WTC11 (cell line): Measurements from ENCODE around the gene LHB. TPM values are rescaled to one million over a fixed set of nuclear protein-coding genes. Genes with fewer than 3 reads are reported as not detected.

Experiments
- ATAC-seq: fragments of 200-7000 bp; cut with Tn5 transposase; 2 replicates; pipeline ENCODE4 v1.10.0; 2021; ENCODE audit warnings: mild to moderate bottlenecking, moderate library complexity
- CTCF ChIA-PET: fragments of 300-600 bp; sonication (Branson Sonifier 250); formaldehyde crosslinking; loops from one replicate; lab custom pipeline; 2021; ENCODE audit warnings: antibody characterized with exemption; lab: Charles Lee
- POLR2A ChIA-PET: fragments of 350-600 bp; sonication (Branson Sonifier 250); formaldehyde crosslinking; loops from one replicate; lab custom pipeline; 2021; ENCODE audit warnings: antibody characterized with exemption; lab: Charles Lee
- DNase-seq: peaks from one replicate; pipeline ENCODE4 v3.0.0; 2021; ENCODE audit warnings: low spot score
- H3K27ac Mint-ChIP-seq: 2 replicates; pipeline ENCODE4 v1.8.0; 2021; ENCODE audit warnings: mixed read lengths
- H3K27me3 Mint-ChIP-seq: 2 replicates; pipeline ENCODE4 v1.8.0; 2021; ENCODE audit warnings: low read depth, mild to moderate bottlenecking, moderate library complexity, mixed read lengths
- H3K36me3 Mint-ChIP-seq: 2 replicates; pipeline ENCODE4 v1.8.0; 2021; ENCODE audit warnings: mixed read lengths
- H3K4me1 Mint-ChIP-seq: 2 replicates; pipeline ENCODE4 v1.8.0; 2022; ENCODE audit warnings: mixed read lengths
- H3K4me3 Mint-ChIP-seq: 2 replicates; pipeline ENCODE4 v1.8.0; 2021; ENCODE audit warnings: mild to moderate bottlenecking, moderate library complexity, mixed read lengths
- H3K9me3 Mint-ChIP-seq: 2 replicates; pipeline ENCODE4 v1.8.0; 2021; ENCODE audit warnings: mixed read lengths
- ATF1 ChIP-seq: sonication (generic); formaldehyde crosslinking; IDR thresholded peaks from 2 replicates; pipeline ENCODE4 v1.8.1; 2023; ENCODE audit warnings: mild to moderate bottlenecking, moderate library complexity, missing genetic modification reagents
- FOXP1 ChIP-seq: sonication (generic); formaldehyde crosslinking; IDR thresholded peaks from 2 replicates; pipeline ENCODE4 v1.8.0; 2022; ENCODE audit warnings: missing genetic modification reagents, mild to moderate bottlenecking, moderate library complexity, borderline replicate concordance
- MXD4 ChIP-seq: fragments of 250-450 bp; sonication (Bioruptor Pico); IDR thresholded peaks from 2 replicates; pipeline ENCODE4 v1.8.0; 2021; ENCODE audit warnings: mild to moderate bottlenecking, moderate library complexity, borderline replicate concordance
- MYBL2 ChIP-seq: sonication (generic); formaldehyde crosslinking; IDR thresholded peaks from 2 replicates; pipeline ENCODE4 v1.8.1; 2023; ENCODE audit warnings: mild to moderate bottlenecking, moderate library complexity, missing genetic modification reagents
- NFATC4 ChIP-seq: fragments of 250-450 bp; sonication (Bioruptor Pico); IDR thresholded peaks from 2 replicates; pipeline ENCODE4 v1.9.0; 2021; ENCODE audit warnings: mild to moderate bottlenecking
- NFYB ChIP-seq: sonication (generic); formaldehyde crosslinking; conservative IDR thresholded peaks from 2 replicates; pipeline ENCODE4 v1.8.0; 2022; ENCODE audit warnings: low read depth, missing genetic modification reagents
- NR3C1 ChIP-seq: sonication (generic); formaldehyde crosslinking; conservative IDR thresholded peaks from 2 replicates; pipeline ENCODE4 v1.8.1; 2023; ENCODE audit warnings: low read depth, mild to moderate bottlenecking, missing genetic modification reagents
- SP1 ChIP-seq: sonication (generic); formaldehyde crosslinking; conservative IDR thresholded peaks from 2 replicates; pipeline ENCODE4 v1.8.1; 2022; ENCODE audit warnings: missing genetic modification reagents
- TCF7 ChIP-seq: sonication (generic); formaldehyde crosslinking; IDR thresholded peaks from 2 replicates; pipeline ENCODE4 v1.8.0; 2022; ENCODE audit warnings: mild to moderate bottlenecking, low read depth, missing genetic modification reagents, moderate library complexity
- TP53 ChIP-seq: sonication (generic); formaldehyde crosslinking; IDR thresholded peaks from 2 replicates; pipeline ENCODE4 v1.8.1; 2023; ENCODE audit warnings: mild to moderate bottlenecking, missing genetic modification reagents
- ZNF219 ChIP-seq: sonication (generic); formaldehyde crosslinking; IDR thresholded peaks from 2 replicates; pipeline ENCODE4 v1.8.0; 2023; ENCODE audit warnings: missing genetic modification reagents, mild to moderate bottlenecking, borderline replicate concordance
- ZNF396 ChIP-seq: fragments of 250-450 bp; sonication (Bioruptor Pico); IDR thresholded peaks from 2 replicates; pipeline ENCODE4 v1.8.0; 2021; ENCODE audit warnings: mild to moderate bottlenecking, moderate library complexity, borderline replicate concordance
- total RNA-seq: library from RNA; stranded (reverse); gene quantifications from 3 replicates; pipeline ENCODE4 v1.2.3, GENCODE V29; 2021
- TF ChIP-seq, protein P1 (sequence below): fragments of 250-450 bp; sonication (Bioruptor Pico); conservative IDR thresholded peaks from 2 replicates; pipeline ENCODE4 v1.9.0; 2021; ENCODE audit warnings: mild to moderate bottlenecking
- TF ChIP-seq, protein P2 (sequence below): sonication (generic); formaldehyde crosslinking; IDR thresholded peaks from 2 replicates; pipeline ENCODE4 v1.8.1; 2023; ENCODE audit warnings: mild to moderate bottlenecking, missing genetic modification reagents, moderate library complexity
- TF ChIP-seq, protein P3 (sequence below): sonication (generic); formaldehyde crosslinking; IDR thresholded peaks from 2 replicates; pipeline ENCODE4 v1.8.1; 2023; ENCODE audit warnings: mild to moderate bottlenecking, missing genetic modification reagents, moderate library complexity
- TF ChIP-seq, protein P4 (sequence below): sonication (generic); formaldehyde crosslinking; IDR thresholded peaks from 2 replicates; pipeline ENCODE4 v1.8.1; 2022; ENCODE audit warnings: missing genetic modification reagents, borderline replicate concordance
- TF ChIP-seq, protein P5 (sequence below): fragments of 200-600 bp; IDR thresholded peaks from 2 replicates; pipeline ENCODE4 v1.8.0; 2022; ENCODE audit warnings: antibody characterized with exemption
- TF ChIP-seq, protein P6 (sequence below): sonication (generic); formaldehyde crosslinking; IDR thresholded peaks from 2 replicates; pipeline ENCODE4 v1.8.1; 2022; ENCODE audit warnings: mild to moderate bottlenecking, missing genetic modification reagents, moderate library complexity, borderline replicate concordance
- TF ChIP-seq, protein P7 (sequence below): sonication (generic); formaldehyde crosslinking; IDR thresholded peaks from 2 replicates; pipeline ENCODE4 v1.8.0; 2023; ENCODE audit warnings: missing genetic modification reagents, mild to moderate bottlenecking, borderline replicate concordance
- TF ChIP-seq, protein P8 (sequence below): sonication (generic); formaldehyde crosslinking; IDR thresholded peaks from 2 replicates; pipeline ENCODE4 v1.8.1; 2022; ENCODE audit warnings: low read depth, mild to moderate bottlenecking, moderate library complexity, missing genetic modification reagents, borderline replicate concordance

Gene LHB
- total RNA-seq, 1 experiment from 2014 or later: not detected

DNA sequence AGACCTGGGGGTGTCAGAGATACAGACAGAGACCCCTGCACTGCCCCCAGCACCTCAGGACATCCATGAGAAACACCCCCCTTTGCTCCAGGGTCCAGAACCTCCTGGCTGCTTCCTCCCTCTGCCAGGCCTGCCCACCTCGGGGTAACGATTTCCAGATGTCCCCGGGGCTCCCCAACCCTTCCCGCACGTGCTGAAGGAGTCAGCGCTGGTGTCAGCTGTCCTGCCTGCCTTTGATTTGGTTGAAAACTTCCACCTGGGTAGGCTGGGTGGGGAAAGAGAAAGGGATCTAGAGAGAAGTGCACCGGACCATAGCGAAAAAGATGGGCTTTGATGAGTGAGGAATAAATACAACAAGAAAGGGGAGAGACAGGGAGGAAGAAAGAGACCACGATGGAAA lies 42.2 kb upstream of the LHB start:
- CTCF ChIA-PET: interaction anchor here (1.2 to 1.9 kb wide), 3 partner anchors 27 to 155 kb away, joined by 3 to 23 read pairs (median 3); partner anchors contain the start of genes CGB2, GYS1 and RUVBL2
- Mint-ChIP-seq H3K27me3 (peaks cover 83% of the 10 kb centered on the region), H3K9me3 (no peaks in the 10 kb centered on the region), H3K4me3 (no peak overlapping the region), H3K36me3 (no peaks in the 10 kb centered on the region)
- DNase-seq (no peak), ATAC-seq (no peak)
- POLR2A ChIA-PET: no interaction called here
- TF ChIP-seq ZNF219: no peak
- TF ChIP-seq ZNF396 (CRISPR knock-in tag): no peak
- TF ChIP-seq TCF7 (CRISPR knock-in tag): no peak
- TF ChIP-seq, protein P1, sequence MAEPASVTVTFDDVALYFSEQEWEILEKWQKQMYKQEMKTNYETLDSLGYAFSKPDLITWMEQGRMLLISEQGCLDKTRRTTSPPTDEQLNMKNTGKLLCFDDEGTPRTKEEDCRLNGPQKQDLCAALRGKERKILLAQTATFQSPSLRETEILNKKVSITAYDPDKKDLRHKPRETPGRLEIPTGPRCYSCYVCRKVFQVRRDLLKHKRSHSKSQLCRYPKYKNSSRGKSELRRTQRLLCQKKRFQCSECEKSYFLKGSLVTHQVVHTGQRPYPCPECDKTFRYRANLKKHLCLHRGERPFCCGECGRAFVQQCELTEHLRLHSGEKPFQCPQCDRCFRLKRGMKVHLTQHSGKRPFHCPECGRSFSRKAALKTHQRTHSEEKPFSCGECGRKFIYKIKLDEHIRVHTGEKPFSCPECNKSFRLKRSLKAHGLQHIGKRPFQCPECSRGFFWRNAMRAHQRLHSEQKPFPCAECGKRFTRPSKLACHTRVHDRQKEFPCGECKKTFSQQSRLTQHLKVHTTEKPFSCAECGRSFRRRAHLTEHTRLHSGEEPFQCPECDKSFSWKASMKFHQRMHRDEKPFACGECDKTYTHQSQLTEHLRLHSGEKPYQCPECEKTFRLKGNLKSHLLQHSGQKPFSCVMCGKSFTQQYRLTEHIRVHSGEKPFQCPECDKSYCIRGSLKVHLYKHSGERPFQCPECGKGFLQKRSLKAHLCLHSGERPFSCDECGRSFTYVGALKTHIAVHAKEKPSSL (CRISPR knock-in tag): no peak
- TF ChIP-seq MYBL2 (CRISPR knock-in tag): no peak
- TF ChIP-seq, protein P2, sequence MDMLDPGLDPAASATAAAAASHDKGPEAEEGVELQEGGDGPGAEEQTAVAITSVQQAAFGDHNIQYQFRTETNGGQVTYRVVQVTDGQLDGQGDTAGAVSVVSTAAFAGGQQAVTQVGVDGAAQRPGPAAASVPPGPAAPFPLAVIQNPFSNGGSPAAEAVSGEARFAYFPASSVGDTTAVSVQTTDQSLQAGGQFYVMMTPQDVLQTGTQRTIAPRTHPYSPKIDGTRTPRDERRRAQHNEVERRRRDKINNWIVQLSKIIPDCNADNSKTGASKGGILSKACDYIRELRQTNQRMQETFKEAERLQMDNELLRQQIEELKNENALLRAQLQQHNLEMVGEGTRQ (CRISPR knock-in tag): no peak
- no peak for TF ChIP-seq TP53 (CRISPR knock-in tag)
- TF ChIP-seq, protein P3, sequence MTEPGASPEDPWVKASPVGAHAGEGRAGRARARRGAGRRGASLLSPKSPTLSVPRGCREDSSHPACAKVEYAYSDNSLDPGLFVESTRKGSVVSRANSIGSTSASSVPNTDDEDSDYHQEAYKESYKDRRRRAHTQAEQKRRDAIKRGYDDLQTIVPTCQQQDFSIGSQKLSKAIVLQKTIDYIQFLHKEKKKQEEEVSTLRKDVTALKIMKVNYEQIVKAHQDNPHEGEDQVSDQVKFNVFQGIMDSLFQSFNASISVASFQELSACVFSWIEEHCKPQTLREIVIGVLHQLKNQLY (CRISPR knock-in tag): no peak
- TF ChIP-seq, protein P4, sequence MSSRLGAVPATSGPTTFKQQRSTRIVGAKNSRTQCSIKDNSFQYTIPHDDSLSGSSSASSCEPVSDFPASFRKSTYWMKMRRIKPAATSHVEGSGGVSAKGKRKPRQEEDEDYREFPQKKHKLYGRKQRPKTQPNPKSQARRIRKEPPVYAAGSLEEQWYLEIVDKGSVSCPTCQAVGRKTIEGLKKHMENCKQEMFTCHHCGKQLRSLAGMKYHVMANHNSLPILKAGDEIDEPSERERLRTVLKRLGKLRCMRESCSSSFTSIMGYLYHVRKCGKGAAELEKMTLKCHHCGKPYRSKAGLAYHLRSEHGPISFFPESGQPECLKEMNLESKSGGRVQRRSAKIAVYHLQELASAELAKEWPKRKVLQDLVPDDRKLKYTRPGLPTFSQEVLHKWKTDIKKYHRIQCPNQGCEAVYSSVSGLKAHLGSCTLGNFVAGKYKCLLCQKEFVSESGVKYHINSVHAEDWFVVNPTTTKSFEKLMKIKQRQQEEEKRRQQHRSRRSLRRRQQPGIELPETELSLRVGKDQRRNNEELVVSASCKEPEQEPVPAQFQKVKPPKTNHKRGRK (CRISPR knock-in tag): no peak
- TF ChIP-seq ATF1 (CRISPR knock-in tag): no peak
- TF ChIP-seq, protein P5, sequence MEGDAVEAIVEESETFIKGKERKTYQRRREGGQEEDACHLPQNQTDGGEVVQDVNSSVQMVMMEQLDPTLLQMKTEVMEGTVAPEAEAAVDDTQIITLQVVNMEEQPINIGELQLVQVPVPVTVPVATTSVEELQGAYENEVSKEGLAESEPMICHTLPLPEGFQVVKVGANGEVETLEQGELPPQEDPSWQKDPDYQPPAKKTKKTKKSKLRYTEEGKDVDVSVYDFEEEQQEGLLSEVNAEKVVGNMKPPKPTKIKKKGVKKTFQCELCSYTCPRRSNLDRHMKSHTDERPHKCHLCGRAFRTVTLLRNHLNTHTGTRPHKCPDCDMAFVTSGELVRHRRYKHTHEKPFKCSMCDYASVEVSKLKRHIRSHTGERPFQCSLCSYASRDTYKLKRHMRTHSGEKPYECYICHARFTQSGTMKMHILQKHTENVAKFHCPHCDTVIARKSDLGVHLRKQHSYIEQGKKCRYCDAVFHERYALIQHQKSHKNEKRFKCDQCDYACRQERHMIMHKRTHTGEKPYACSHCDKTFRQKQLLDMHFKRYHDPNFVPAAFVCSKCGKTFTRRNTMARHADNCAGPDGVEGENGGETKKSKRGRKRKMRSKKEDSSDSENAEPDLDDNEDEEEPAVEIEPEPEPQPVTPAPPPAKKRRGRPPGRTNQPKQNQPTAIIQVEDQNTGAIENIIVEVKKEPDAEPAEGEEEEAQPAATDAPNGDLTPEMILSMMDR: no peak
- TF ChIP-seq NFATC4 (CRISPR knock-in tag): no peak
- no peak for TF ChIP-seq MXD4 (CRISPR knock-in tag)
- TF ChIP-seq, protein P6, sequence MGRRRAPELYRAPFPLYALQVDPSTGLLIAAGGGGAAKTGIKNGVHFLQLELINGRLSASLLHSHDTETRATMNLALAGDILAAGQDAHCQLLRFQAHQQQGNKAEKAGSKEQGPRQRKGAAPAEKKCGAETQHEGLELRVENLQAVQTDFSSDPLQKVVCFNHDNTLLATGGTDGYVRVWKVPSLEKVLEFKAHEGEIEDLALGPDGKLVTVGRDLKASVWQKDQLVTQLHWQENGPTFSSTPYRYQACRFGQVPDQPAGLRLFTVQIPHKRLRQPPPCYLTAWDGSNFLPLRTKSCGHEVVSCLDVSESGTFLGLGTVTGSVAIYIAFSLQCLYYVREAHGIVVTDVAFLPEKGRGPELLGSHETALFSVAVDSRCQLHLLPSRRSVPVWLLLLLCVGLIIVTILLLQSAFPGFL (CRISPR knock-in tag): no peak
- TF ChIP-seq, all 79 proteins: peak for 0
- Mint-ChIP-seq H3K4me1 (peaks cover 23% of the 10 kb centered on the region), H3K27ac (no peak overlapping the region)

DNA sequence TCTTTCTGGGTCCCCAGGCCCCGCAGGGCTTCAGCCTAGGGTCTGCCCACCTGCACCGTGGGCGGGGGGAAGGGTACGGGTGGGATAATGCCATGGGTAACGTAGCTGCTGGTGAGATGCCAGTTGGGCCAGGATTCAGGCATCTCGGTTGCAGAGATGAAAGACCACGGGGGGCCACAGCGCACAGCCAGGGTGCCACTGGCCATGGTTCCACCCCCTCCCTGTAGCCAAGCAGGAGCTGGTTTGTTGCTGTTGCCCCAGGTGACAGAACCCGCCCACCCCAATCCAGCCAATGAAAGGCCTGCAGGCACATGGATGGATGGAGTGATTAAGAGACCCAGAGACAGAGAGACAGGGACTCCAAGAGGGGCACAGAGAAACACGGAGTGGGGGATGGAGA lies 41.7 kb upstream of the LHB start:
- Mint-ChIP-seq H3K27me3 (peaks cover 84% of the 10 kb centered on the region), H3K9me3 (no peaks in the 10 kb centered on the region), H3K4me3 (peak overlapping the region; percentile 71), H3K36me3 (no peaks in the 10 kb centered on the region), H3K4me1 (peaks cover 18% of the 10 kb centered on the region), H3K27ac (no peak overlapping the region)
- CTCF ChIA-PET: interaction anchor here (0.9 to 3.5 kb wide), 6 partner anchors 27 to 155 kb away, joined by 3 to 29 read pairs (median 12); partner anchors contain the start of genes CGB2, GYS1 and RUVBL2
- POLR2A ChIA-PET: no interaction called here
- ATAC-seq: no peak; the same call in 1 of the 2 replicates
- DNase-seq: peak; percentile 52
- TF ChIP-seq FOXP1 (no peak), ZNF396 (CRISPR knock-in tag) (no peak), SP1 (no peak), NR3C1 (CRISPR knock-in tag) (no peak), NFATC4 (CRISPR knock-in tag) (no peak), NFYB (CRISPR knock-in tag) (peak; percentile 54)
- TF ChIP-seq, protein P7, sequence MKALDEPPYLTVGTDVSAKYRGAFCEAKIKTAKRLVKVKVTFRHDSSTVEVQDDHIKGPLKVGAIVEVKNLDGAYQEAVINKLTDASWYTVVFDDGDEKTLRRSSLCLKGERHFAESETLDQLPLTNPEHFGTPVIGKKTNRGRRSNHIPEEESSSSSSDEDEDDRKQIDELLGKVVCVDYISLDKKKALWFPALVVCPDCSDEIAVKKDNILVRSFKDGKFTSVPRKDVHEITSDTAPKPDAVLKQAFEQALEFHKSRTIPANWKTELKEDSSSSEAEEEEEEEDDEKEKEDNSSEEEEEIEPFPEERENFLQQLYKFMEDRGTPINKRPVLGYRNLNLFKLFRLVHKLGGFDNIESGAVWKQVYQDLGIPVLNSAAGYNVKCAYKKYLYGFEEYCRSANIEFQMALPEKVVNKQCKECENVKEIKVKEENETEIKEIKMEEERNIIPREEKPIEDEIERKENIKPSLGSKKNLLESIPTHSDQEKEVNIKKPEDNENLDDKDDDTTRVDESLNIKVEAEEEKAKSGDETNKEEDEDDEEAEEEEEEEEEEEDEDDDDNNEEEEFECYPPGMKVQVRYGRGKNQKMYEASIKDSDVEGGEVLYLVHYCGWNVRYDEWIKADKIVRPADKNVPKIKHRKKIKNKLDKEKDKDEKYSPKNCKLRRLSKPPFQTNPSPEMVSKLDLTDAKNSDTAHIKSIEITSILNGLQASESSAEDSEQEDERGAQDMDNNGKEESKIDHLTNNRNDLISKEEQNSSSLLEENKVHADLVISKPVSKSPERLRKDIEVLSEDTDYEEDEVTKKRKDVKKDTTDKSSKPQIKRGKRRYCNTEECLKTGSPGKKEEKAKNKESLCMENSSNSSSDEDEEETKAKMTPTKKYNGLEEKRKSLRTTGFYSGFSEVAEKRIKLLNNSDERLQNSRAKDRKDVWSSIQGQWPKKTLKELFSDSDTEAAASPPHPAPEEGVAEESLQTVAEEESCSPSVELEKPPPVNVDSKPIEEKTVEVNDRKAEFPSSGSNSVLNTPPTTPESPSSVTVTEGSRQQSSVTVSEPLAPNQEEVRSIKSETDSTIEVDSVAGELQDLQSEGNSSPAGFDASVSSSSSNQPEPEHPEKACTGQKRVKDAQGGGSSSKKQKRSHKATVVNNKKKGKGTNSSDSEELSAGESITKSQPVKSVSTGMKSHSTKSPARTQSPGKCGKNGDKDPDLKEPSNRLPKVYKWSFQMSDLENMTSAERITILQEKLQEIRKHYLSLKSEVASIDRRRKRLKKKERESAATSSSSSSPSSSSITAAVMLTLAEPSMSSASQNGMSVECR (CRISPR knock-in tag): no peak
- TF ChIP-seq, protein P8, sequence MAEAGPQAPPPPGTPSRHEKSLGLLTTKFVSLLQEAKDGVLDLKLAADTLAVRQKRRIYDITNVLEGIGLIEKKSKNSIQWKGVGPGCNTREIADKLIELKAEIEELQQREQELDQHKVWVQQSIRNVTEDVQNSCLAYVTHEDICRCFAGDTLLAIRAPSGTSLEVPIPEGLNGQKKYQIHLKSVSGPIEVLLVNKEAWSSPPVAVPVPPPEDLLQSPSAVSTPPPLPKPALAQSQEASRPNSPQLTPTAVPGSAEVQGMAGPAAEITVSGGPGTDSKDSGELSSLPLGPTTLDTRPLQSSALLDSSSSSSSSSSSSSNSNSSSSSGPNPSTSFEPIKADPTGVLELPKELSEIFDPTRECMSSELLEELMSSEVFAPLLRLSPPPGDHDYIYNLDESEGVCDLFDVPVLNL (CRISPR knock-in tag): no peak
